Measurements from ENCODE around the gene MFAP3L. TPM values are rescaled to one million over a fixed set of nuclear protein-coding genes. Genes with fewer than 3 reads are reported as not detected.

MFAP3L gene
- total RNA-seq, 1 experiment from 2014 or later, result 5.1 TPM

- Histone ChIP-seq H3K14ac (ENCODE audit: insufficient read depth, low read length) (no peak overlapping the region), H2BK5ac (ENCODE audit: insufficient read length, low read length) (no peak overlapping the region), H2AFZ (ENCODE audit: low read length) (no peak overlapping the region), H3K4me2 (ENCODE audit: insufficient read depth, insufficient read length, low read length) (no peak overlapping the region), H3T11ph (ENCODE audit: low read length) (no peak overlapping the region), H4K5ac (ENCODE audit: insufficient read length, low read depth, low read length) (no peak overlapping the region), H3K4me1 (ENCODE audit: insufficient read depth, low read length) (peaks cover 11% of the 10 kb centered on the region), H2BK15ac (ENCODE audit: low read depth, low read length) (no peak overlapping the region), H4K8ac (replicated peaks; ENCODE audit: insufficient read length, low read depth, low read length) (no peak overlapping the region), H3K4ac (ENCODE audit: low read depth, low read length) (no peak overlapping the region), H2AK5ac (ENCODE audit: insufficient read length, low read length) (no peak overlapping the region), H2BK120ac (ENCODE audit: low read depth, low read length, poor library complexity, severe bottlenecking) (no peak overlapping the region), H3K56ac (ENCODE audit: insufficient read length, low read depth, low read length) (no peak overlapping the region), H3K27ac (ENCODE audit: insufficient read length, low read depth, low read length) (no peak overlapping the region), H3K79me2 (ENCODE audit: insufficient read depth, low read length) (no peaks in the 10 kb centered on the region), H3K23ac (ENCODE audit: insufficient read length, low read depth, low read length) (no peak overlapping the region), H3K9ac (ENCODE audit: extremely low read depth, insufficient read length, low read length) (no peak overlapping the region), H4K91ac (ENCODE audit: insufficient read length, low read depth, low read length) (no peak overlapping the region), H3K27me3 (ENCODE audit: insufficient read depth, low read length) (no peaks in the 10 kb centered on the region), H3K23me2 (ENCODE audit: insufficient read length, low read depth, low read length, poor library complexity, severe bottlenecking) (no peaks in the 10 kb centered on the region), H3K18ac (ENCODE audit: insufficient read length, low read depth, low read length) (no peak overlapping the region), H3K9me3 (ENCODE audit: control insufficient read depth, low read depth, low read length) (no peaks in the 10 kb centered on the region), H3K79me1 (ENCODE audit: insufficient read depth, low read depth, low read length, poor library complexity, severe bottlenecking) (no peaks in the 10 kb centered on the region), H2BK20ac (ENCODE audit: low read depth, low read length, poor library complexity, severe bottlenecking) (no peak overlapping the region), H2BK12ac (ENCODE audit: insufficient read length, low read depth, low read length) (no peak overlapping the region), H4K20me1 (ENCODE audit: control insufficient read depth, insufficient read depth, insufficient read length) (no peaks in the 10 kb centered on the region)
- Mint-ChIP-seq H3K27ac (no peak overlapping the region), H3K4me3 (no peak overlapping the region), H3K9me3 (peaks cover 0 to 2% of the 10 kb centered on the region in 2 experiments; a peak in 1 of 5 replicates), H3K36me3 (ENCODE audit: insufficient read depth in 1 of 3, low read depth in 3 of 3) (no peaks in the 10 kb centered on the region; a peak in 1 of 7 replicates), H3K27me3 (ENCODE audit: low read depth) (no peaks in the 10 kb centered on the region), H3K4me1 (peaks cover 16 to 23% of the 10 kb centered on the region in 2 experiments)
- WGBS (ENCODE audit: extremely low coverage, insufficient read length, low lambda C conversion rate), result no CpG with 5 or more reads among the region's 7 CpGs
- DNase-seq, result no peak
- TF ChIP-seq CTCF (conservative IDR thresholded peaks at IDR 0.05), result no peak
These were observed 67.6 kb downstream of the MFAP3L start for GRCh38 chr4:169958629-169959028.

Measured in H9 (cell line).